GM23338 (cell line): ENCODE results near the gene MAPKAPK2. TPM values are rescaled to one million over a fixed set of nuclear protein-coding genes. Genes with fewer than 3 reads are reported as not detected.
"Not testable (repeated sequence)": the region's sequence is repeated elsewhere in the genome, so short reads cannot be mapped to it uniquely, and the experiment has no call there.

Source experiments
- ATAC-seq: fragments of 200-7000 bp; cut with Tn5 transposase; 3 replicates; pipeline ENCODE4 v1.9.1; 2020
- DNase-seq: peaks from one replicate; pipeline ENCODE4 v3.0.0-alpha.2; 2015; ENCODE audit warnings: low spot score
- H2AFZ ChIP-seq: fragments of 200-600 bp; sonication (generic); 2 replicates; pipeline ENCODE4 v1.8.0; 2016; ENCODE audit warnings: antibody characterized with exemption, mild to moderate bottlenecking, moderate library complexity
- H3F3A ChIP-seq: fragments of 200-600 bp; sonication (generic); replicated peaks from 2 replicates; pipeline ENCODE4 v1.8.0; 2017; ENCODE audit warnings: antibody characterized with exemption, mixed run types, low read depth
- H3K27ac ChIP-seq: fragments of 200-600 bp; sonication (generic); 2 replicates; pipeline ENCODE4 v1.6.1; 2016; ENCODE audit warnings: low read depth
- H3K27me3 ChIP-seq: fragments of 200-600 bp; sonication (generic); 2 replicates; pipeline ENCODE4 v1.8.0; 2016; ENCODE audit warnings: mild to moderate bottlenecking, mixed run types, moderate library complexity; ENCODE audit not compliant: insufficient read depth
- H3K36me3 ChIP-seq: fragments of 200-600 bp; sonication (generic); 2 replicates; pipeline ENCODE4 v1.8.0; 2016; ENCODE audit warnings: mild to moderate bottlenecking; ENCODE audit not compliant: insufficient read depth
- H3K4me1 ChIP-seq: fragments of 200-600 bp; sonication (generic); 2 replicates; pipeline ENCODE4 v1.8.0; 2016; ENCODE audit warnings: mild to moderate bottlenecking, moderate library complexity; ENCODE audit not compliant: insufficient read depth
- H3K4me2 ChIP-seq: fragments of 200-600 bp; sonication (generic); 2 replicates; pipeline ENCODE4 v1.7.1; 2017; ENCODE audit warnings: mixed run types
- H3K4me3 ChIP-seq: fragments of 200-600 bp; sonication (generic); 2 replicates; pipeline ENCODE4 v1.6.1; 2016; ENCODE audit warnings: mixed run types
- H3K79me2 ChIP-seq: fragments of 200-600 bp; sonication (generic); replicated peaks from 2 replicates; pipeline ENCODE4 v1.8.0; 2017; ENCODE audit warnings: mild to moderate bottlenecking; ENCODE audit not compliant: insufficient read depth
- H3K9me2 ChIP-seq: fragments of 200-600 bp; sonication (generic); 2 replicates; pipeline ENCODE4 v1.8.0; 2017; ENCODE audit not compliant: insufficient read depth
- H4K20me1 ChIP-seq: fragments of 200-600 bp; sonication (generic); replicated peaks from 2 replicates; pipeline ENCODE4 v1.8.0; 2017; ENCODE audit warnings: mild to moderate bottlenecking; ENCODE audit not compliant: insufficient read depth
- H3K27ac Mint-ChIP-seq: 2 replicates; pipeline ENCODE4 v1.8.0; 2020; ENCODE audit warnings: inconsistent platforms, mild to moderate bottlenecking, moderate library complexity, mixed read lengths
- H3K27me3 Mint-ChIP-seq: 3 replicates; pipeline ENCODE4 v1.8.0; 2022; ENCODE audit warnings: low read depth, mild to moderate bottlenecking, moderate library complexity, mixed read lengths, inconsistent platforms; ENCODE audit not compliant: insufficient read depth, poor library complexity
- H3K36me3 Mint-ChIP-seq: 3 replicates; pipeline ENCODE4 v1.8.0; 2021; ENCODE audit warnings: low read depth, mild to moderate bottlenecking, inconsistent platforms, moderate library complexity, mixed read lengths
- H3K4me1 Mint-ChIP-seq: 3 replicates; pipeline ENCODE4 v1.8.0; 2020; ENCODE audit warnings: mild to moderate bottlenecking, inconsistent platforms, mixed read lengths
- H3K4me3 Mint-ChIP-seq: 3 replicates; pipeline ENCODE4 v1.8.0; 2021; ENCODE audit warnings: moderate library complexity, mild to moderate bottlenecking, inconsistent platforms, mixed read lengths
- H3K9me3 Mint-ChIP-seq: 3 replicates; pipeline ENCODE4 v1.8.0; 2020; ENCODE audit warnings: moderate library complexity, mild to moderate bottlenecking, inconsistent platforms, mixed read lengths
- CREB1 ChIP-seq: fragments of 250-450 bp; sonication (Bioruptor Pico); IDR thresholded peaks from 2 replicates; pipeline ENCODE4 v1.5.0; 2020; ENCODE audit warnings: low read depth, mild to moderate bottlenecking, moderate library complexity
- ETS1 ChIP-seq: IDR thresholded peaks from 2 replicates; pipeline ENCODE4 v1.6.1; 2016; ENCODE audit warnings: antibody characterized with exemption
- EZH2 ChIP-seq: fragments of 200-600 bp; sonication (generic); IDR thresholded peaks from one replicate; pipeline ENCODE4 v1.8.0; 2017; ENCODE audit warnings: antibody characterized with exemption, mild to moderate bottlenecking, low read depth; ENCODE audit not compliant: unreplicated experiment
- EZH2phosphoT487 ChIP-seq: fragments of 200-600 bp; sonication (generic); IDR thresholded peaks from one replicate; pipeline ENCODE4 v1.8.1; 2018; ENCODE audit warnings: antibody characterized with exemption; ENCODE audit not compliant: unreplicated experiment
- NANOG ChIP-seq: IDR thresholded peaks from 2 replicates; pipeline ENCODE4 v1.6.1; 2016; ENCODE audit warnings: antibody characterized with exemption, borderline replicate concordance
- POLR2AphosphoS5 ChIP-seq: IDR thresholded peaks from 2 replicates; pipeline ENCODE4 v1.6.1; 2016; ENCODE audit warnings: antibody characterized with exemption, low read depth
- REST ChIP-seq: IDR thresholded peaks from one replicate; pipeline ENCODE4 v1.6.1; 2018; ENCODE audit warnings: antibody characterized with exemption; ENCODE audit not compliant: unreplicated experiment
- STAT1 ChIP-seq: IDR thresholded peaks from one replicate; pipeline ENCODE4 v1.6.1; 2016; ENCODE audit warnings: antibody characterized with exemption; ENCODE audit not compliant: unreplicated experiment
- ZNF331 ChIP-seq: fragments of 250-450 bp; sonication (Bioruptor Pico); IDR thresholded peaks from 2 replicates; pipeline ENCODE4 v1.5.0; 2020; ENCODE audit warnings: low read depth, mild to moderate bottlenecking, moderate library complexity
- polyA plus RNA-seq: library from polyadenylated mRNA; unstranded; fragments of >200 nt; fragmentation: Nextera tagmentation; extraction: Ambion mirVana; gene quantifications from 2 replicates; pipeline ENCODE4 v1.2.1, GENCODE V29; 2016
- total RNA-seq: library from RNA; depleted of rRNA; stranded (reverse); fragments of >200 nt; shearing (Covaris generic); gene quantifications from 2 replicates; pipeline ENCODE4 v1.2.3, GENCODE V29; 2014
- TF ChIP-seq, protein P1 (sequence below): fragments of 250-450 bp; sonication (Bioruptor Pico); IDR thresholded peaks from 2 replicates; pipeline ENCODE4 v1.5.0; 2020; ENCODE audit warnings: mild to moderate bottlenecking, moderate library complexity

The MAPKAPK2 gene
- total and polyA plus RNA-seq, 2 experiments from 2014 or later: 10.1 to 30.4 TPM

DNA sequence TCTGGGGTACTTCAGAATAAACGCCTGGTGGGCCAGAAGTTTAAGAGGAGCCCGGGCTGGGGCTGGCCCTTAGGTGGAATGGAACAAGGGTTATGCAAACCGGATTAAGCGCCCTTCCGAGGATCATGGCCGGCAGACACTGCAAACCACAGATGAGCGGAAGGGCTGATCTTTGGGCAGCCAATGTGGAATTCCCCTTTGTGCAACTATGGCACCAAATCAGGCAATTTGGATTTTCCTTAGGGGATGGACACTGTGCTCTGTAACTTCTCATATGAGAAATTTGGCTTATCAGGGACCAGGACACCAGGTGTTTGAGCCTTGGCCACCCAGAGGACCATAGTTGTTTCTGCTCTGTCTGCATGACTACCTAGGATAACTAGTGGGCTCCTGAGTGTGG, 93.3 kb downstream of the MAPKAPK2 start (continued):
- TF ChIP-seq ETS1: no peak
- TF ChIP-seq ZNF331 (CRISPR knock-in tag): no peak
- TF ChIP-seq NANOG: no peak
- TF ChIP-seq STAT1: no peak
- no peak for TF ChIP-seq REST
- TF ChIP-seq CREB1 (CRISPR knock-in tag): no peak
- no peak for TF ChIP-seq EZH2
- no peak for TF ChIP-seq EZH2phosphoT487

- DNase-seq, H3F3A ChIP-seq, H3K27me3 ChIP-seq, H3K79me2 ChIP-seq, H3K9me3 Mint-ChIP-seq, H3K27me3 Mint-ChIP-seq, H3K4me1 Mint-ChIP-seq, H3K27ac Mint-ChIP-seq, H3K36me3 ChIP-seq, H3K36me3 Mint-ChIP-seq, H4K20me1 ChIP-seq, H3K4me3 ChIP-seq, ATAC-seq, H3K4me3 Mint-ChIP-seq, H3K27ac ChIP-seq, H3K4me1 ChIP-seq, H2AFZ ChIP-seq, H3K4me2 ChIP-seq, H3K9me2 ChIP-seq: not testable (repeated sequence)
Observed at GRCh38 chr1:206778911-206779310, 94.2 kb downstream of the MAPKAPK2 start.

- Mint-ChIP-seq H3K27ac (no peak overlapping the region), H3K4me1 (peaks cover 4% of the 10 kb centered on the region; the same call in 1 of the 3 replicates), H3K9me3 (no peaks in the 10 kb centered on the region), H3K36me3 (no peaks in the 10 kb centered on the region), H3K27me3 (peaks cover 2% of the 10 kb centered on the region), H3K4me3 (no peak overlapping the region)
- Histone ChIP-seq H3K4me2 (no peak overlapping the region), H3K27me3 (no peaks in the 10 kb centered on the region), H3K27ac (no peak overlapping the region), H4K20me1 (no peaks in the 10 kb centered on the region), H3K79me2 (no peaks in the 10 kb centered on the region), H3K4me3 (no peak overlapping the region), H2AFZ (no peak overlapping the region), H3K9me2 (no peaks in the 10 kb centered on the region), H3K36me3 (no peaks in the 10 kb centered on the region), H3K4me1 (no peaks in the 10 kb centered on the region), H3F3A (no peaks in the 10 kb centered on the region)
- DNase-seq (no peak), ATAC-seq (no peak)
- TF ChIP-seq POLR2AphosphoS5 (no peak), STAT1 (no peak)
- TF ChIP-seq, protein P1, sequence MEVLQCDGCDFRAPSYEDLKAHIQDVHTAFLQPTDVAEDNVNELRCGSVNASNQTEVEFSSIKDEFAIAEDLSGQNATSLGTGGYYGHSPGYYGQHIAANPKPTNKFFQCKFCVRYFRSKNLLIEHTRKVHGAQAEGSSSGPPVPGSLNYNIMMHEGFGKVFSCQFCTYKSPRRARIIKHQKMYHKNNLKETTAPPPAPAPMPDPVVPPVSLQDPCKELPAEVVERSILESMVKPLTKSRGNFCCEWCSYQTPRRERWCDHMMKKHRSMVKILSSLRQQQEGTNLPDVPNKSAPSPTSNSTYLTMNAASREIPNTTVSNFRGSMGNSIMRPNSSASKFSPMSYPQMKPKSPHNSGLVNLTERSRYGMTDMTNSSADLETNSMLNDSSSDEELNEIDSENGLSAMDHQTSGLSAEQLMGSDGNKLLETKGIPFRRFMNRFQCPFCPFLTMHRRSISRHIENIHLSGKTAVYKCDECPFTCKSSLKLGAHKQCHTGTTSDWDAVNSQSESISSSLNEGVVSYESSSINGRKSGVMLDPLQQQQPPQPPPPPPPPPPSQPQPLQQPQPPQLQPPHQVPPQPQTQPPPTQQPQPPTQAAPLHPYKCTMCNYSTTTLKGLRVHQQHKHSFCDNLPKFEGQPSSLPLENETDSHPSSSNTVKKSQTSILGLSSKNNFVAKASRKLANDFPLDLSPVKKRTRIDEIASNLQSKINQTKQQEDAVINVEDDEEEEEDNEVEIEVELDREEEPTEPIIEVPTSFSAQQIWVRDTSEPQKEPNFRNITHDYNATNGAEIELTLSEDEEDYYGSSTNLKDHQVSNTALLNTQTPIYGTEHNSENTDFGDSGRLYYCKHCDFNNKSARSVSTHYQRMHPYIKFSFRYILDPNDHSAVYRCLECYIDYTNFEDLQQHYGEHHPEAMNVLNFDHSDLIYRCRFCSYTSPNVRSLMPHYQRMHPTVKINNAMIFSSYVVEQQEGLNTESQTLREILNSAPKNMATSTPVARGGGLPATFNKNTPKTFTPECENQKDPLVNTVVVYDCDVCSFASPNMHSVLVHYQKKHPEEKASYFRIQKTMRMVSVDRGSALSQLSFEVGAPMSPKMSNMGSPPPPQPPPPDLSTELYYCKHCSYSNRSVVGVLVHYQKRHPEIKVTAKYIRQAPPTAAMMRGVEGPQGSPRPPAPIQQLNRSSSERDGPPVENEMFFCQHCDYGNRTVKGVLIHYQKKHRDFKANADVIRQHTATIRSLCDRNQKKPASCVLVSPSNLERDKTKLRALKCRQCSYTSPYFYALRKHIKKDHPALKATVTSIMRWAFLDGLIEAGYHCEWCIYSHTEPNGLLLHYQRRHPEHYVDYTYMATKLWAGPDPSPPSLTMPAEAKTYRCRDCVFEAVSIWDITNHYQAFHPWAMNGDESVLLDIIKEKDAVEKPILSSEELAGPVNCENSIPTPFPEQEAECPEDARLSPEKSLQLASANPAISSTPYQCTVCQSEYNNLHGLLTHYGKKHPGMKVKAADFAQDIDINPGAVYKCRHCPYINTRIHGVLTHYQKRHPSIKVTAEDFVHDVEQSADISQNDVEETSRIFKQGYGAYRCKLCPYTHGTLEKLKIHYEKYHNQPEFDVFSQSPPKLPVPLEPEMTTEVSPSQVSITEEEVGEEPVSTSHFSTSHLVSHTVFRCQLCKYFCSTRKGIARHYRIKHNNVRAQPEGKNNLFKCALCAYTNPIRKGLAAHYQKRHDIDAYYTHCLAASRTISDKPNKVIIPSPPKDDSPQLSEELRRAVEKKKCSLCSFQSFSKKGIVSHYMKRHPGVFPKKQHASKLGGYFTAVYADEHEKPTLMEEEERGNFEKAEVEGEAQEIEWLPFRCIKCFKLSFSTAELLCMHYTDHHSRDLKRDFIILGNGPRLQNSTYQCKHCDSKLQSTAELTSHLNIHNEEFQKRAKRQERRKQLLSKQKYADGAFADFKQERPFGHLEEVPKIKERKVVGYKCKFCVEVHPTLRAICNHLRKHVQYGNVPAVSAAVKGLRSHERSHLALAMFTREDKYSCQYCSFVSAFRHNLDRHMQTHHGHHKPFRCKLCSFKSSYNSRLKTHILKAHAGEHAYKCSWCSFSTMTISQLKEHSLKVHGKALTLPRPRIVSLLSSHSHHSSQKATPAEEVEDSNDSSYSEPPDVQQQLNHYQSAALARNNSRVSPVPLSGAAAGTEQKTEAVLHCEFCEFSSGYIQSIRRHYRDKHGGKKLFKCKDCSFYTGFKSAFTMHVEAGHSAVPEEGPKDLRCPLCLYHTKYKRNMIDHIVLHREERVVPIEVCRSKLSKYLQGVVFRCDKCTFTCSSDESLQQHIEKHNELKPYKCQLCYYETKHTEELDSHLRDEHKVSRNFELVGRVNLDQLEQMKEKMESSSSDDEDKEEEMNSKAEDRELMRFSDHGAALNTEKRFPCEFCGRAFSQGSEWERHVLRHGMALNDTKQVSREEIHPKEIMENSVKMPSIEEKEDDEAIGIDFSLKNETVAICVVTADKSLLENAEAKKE (CRISPR knock-in tag): no peak
Observed at GRCh38 chr1:206779638-206780037, 94.9 kb downstream of the MAPKAPK2 start.
